Limb (tissue), 2 donors: ENCODE results near the gene KLF16.

Experiments
- DNase-seq, 2 donors: peaks; one replicate each; pipeline ENCODE4 v3.0.0-alpha.2; 2016; ENCODE audit errors: extremely low spot score in 2 of 2

KLF16 gene

GRCh38 chr19:1855040-1855827, 8.1 kb downstream of the KLF16 start:
- DNase-seq: peak; percentile 87 to 91

DNA sequence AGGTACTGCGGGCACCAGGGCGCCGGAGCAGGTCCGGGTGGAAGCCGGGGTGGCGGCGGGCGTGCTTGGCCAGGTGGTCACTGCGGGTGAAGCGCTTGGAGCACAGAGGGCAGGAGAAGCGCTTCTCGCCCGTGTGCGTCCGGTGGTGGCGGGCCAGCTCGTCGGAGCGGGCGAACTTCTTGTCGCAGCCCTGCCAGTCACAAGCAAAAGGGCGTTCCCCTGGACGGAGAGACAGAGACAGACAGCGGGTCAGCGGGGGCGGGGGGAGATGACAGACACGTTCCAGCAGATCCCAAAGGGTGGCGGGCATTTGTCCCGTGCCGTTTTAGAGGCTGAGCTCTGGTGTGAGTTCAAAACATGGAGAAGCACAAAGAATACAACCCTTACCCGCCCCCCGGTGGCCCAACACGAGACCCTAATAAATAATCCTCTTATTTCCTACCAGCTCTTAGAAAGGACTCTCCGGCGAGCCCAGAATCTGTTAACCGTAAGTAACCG, 8.8 kb downstream of the KLF16 start:
- DNase-seq: no peak

- no peak for DNase-seq
Observed at GRCh38 chr19:1854039-1854541, 9.3 kb downstream of the KLF16 start.

GRCh38 chr19:1853295-1854038, 9.9 kb downstream of the KLF16 start:
- peak in 1 of 2 donors; percentile 81 for DNase-seq

GRCh38 chr19:1852581-1853128, 10.7 kb downstream of the KLF16 start:
- DNase-seq: no peak

- peak; percentile 47 to 84 for DNase-seq
Observed at GRCh38 chr19:1851654-1852580, 11.5 kb downstream of the KLF16 start.

DNA sequence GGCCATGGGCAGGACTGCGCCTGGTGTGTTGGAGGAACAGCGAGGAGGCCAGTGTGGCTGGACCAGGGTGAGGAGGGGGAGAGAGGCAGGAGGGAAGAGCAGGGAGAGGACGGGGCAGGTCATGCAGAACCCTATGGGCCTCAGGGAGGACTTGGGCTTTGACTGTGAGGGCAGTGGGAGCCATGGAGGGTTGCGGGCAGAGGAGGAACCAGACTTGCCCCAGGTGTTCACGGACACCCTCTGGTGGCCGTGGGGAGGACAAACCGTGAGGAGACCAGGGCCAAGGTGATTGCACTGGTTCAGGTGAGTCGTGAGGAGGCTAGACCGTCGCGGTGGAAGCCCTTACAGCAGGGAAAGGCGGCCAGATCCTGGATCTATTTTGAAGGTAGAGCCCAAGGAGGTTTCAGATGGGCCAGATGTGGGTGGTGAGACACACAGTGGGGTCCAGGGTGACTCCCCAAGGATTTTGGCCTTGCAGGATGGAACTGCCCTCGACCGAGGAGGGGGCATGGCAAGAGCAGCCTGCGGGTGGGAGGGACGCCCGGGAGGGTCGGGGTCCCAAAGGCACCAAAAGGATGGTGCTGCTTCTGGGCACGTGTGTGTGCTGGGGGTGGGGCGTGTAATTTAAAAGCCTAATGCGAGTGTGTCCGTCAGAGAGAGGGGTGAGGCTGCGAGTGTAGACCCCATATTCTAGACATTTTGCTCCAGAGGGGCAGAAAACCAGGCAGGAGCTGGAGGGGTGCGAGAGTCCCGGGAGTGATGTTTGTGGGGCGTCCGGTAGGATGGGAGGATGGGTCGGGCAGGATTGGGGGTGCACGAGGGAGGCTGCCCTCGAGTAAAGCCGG, 12.3 kb downstream of the KLF16 start:
- DNase-seq: no peak

- no peak for DNase-seq
Observed at GRCh38 chr19:1849886-1850398, 13.4 kb downstream of the KLF16 start.

- DNase-seq: no peak
Observed at GRCh38 chr19:1849132-1849474, 14.3 kb downstream of the KLF16 start.

DNA sequence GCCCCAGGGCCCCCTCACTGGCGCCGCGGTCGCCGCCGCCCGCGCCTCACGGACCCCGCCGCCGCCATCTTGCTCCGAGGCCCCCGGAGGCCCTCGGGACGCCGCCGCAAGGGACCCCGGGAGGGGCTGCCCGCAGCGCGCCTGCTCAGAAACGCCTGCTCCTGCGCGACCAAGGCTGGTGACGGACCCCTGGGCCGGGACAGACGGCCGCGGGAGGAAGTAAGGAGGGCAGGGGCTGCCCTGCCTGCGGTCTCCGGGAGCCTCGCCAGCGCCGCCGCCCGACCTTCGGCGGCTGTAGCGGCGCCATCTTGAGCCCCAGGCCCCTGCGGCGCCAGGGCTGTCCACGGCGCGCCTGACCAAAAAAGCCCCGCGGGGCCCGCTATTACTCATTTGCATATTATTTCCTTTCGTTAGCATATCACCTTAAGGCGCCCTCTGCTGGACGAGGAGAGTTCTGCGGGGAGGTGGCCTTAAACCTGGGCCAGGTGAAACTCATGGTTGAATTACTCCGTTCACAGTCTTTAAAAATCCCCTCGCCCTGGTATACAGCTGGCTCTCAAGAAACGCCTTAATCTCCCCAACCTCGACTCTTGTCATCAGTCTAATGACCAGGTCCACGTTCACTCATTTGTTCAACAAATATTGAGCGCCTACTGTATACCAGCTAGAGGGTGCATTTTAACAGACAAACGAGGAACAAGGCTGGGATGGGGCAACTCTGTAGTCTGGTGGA, 14.8 kb downstream of the KLF16 start, which contains the start of gene REXO1:
REXO1 (minus strand) TSS at position 85 of the 733 bp plus-strand sequence. CDS start 125 bp downstream, outside the sequence.
- DNase-seq: peak; percentile 94 to 98

DNA sequence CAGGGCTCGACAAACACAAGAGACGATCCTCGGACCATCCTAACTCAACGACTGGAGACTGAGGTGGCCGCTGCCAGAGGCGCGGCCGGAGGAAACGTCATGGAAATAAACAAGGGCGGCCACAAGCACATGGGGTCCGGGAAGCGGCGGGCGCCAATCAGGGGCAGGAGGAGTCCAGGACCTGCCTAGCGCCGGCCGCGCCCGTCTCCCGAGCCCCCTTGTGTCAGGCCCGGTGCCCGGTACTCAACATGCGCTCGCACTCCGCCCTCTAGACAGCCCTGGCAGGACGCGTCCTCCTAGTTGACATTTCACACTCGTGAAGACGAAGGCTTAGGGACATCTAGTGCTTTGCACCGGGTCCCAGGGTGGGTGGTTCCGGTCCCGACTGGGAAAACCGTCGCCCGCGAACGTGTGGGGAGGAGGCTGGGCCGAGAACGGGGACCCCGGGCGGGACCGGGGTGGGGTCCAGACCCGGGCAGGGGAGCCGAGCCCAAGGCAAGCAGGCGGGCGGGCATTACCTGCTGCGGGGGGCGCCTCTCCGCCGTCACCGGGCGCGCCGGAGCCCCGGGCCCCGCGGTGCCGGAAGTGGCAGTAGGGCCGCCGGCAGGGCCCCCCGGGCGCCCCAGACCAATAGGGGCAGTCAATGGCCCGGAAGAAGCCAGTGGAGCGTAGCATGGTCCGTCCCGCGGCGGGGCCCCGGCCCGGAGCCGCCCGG, 15.5 kb downstream of the KLF16 start:
- peak in 1 of 2 donors; percentile 66 for DNase-seq

GRCh38 chr19:1847348-1847683, 16.1 kb downstream of the KLF16 start:
- DNase-seq: no peak

DNA sequence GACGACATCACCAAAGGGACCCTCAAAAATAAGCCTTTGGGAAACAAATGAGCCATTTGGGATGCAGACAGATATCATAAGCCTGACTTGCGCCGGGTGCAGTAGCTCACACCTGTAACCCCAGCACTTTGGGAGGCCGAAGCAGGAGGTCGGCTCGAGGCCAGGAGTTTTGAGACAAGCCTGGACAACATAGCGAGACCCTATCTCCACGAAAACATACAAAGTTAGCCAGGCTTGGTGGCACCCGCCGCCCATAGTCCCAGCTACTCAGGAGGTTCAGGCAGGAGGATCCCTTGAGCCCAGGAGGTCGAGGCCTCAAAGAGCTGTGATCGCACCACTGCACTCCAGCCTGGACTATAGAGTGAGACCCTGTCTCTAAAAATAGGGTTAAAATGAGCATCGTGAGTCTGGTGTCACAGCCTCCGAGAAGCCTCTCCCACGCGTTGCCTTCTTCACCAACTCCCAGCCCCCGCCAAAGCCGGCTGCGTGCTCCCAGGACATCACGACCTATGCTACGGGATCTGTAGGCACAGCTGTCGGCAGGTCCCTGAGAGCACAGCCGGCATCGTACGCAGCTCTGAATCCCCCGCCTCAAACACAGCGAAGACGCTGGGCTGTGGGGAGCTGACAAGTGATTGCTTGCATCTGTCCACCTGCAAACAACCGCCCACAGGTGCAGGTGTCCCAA, 16.7 kb downstream of the KLF16 start:
- DNase-seq: no peak

GRCh38 chr19:1845642-1846041, 17.7 kb downstream of the KLF16 start:
- no peak for DNase-seq

DNA sequence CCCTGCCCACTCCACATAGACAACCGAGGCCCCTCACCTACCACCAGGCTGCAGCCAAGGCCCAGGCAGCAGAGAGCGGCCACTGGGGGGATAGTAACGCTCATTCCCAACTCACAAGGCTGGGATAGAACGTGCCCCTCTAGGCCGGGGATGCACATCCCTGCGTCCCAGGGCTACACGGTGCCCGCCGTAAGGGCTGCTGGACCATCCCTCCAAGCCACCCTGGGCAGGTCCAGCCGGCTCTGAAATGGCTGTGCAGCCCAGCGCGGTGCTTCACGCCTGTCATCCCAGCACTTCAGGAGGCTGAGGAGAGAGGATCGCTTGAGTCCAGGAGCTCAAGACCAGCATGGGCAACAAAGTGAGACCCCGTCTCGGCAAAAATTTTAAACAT, 18.3 kb downstream of the KLF16 start:
- DNase-seq: no peak

GRCh38 chr19:1844513-1845124, 18.8 kb downstream of the KLF16 start:
- DNase-seq: no peak

DNA sequence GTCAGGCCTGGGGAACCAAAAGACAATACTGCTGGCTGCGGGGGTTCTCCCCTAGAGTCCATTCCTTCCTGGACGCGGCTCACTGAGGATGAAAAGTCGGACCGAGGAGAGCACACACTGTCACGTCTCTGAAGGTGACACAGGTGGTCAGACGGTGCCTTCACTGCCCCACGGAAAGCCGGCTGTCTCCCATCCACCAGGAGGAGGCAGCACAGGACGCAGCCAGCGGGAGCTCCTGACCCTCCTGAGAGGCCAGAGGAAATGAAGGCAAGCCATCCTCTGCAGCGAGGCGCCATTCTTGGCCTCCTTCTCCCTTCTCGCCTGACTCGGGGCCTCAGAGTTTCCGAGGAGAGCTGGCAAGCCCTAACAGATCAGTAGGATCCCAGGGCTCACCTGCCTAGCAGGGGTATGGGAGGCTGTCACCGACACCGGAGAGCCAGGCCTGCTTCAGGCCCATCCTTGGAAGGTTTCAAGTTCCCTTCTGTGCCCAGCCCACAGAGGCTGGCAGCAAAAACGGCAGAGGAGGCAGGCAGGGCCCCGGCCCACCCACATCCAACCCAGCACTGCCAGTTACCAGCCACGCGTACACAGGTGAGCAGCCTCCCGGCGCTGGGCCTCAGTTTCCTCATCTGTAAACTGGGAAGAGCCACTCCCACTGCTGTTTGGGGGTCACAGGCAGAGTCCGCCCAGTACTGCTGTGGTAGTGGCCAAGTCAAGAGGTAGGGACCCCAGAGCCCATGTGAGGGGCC, 19.6 kb downstream of the KLF16 start:
- no peak for DNase-seq
